GM10847 (cell line): ENCODE data around the gene MAPK8IP1.

ENCODE experiments used
- POLR2A ChIP-seq: IDR thresholded peaks from 2 replicates; pipeline ENCODE4 v1.6.1; 2011; ENCODE audit not compliant: insufficient read length; ENCODE audit errors: extremely low read depth

MAPK8IP1 gene

GRCh38 chr11:45879803-45880686 is 5.4 kb upstream of the MAPK8IP1 start:
- TF ChIP-seq POLR2A = no peak

DNA sequence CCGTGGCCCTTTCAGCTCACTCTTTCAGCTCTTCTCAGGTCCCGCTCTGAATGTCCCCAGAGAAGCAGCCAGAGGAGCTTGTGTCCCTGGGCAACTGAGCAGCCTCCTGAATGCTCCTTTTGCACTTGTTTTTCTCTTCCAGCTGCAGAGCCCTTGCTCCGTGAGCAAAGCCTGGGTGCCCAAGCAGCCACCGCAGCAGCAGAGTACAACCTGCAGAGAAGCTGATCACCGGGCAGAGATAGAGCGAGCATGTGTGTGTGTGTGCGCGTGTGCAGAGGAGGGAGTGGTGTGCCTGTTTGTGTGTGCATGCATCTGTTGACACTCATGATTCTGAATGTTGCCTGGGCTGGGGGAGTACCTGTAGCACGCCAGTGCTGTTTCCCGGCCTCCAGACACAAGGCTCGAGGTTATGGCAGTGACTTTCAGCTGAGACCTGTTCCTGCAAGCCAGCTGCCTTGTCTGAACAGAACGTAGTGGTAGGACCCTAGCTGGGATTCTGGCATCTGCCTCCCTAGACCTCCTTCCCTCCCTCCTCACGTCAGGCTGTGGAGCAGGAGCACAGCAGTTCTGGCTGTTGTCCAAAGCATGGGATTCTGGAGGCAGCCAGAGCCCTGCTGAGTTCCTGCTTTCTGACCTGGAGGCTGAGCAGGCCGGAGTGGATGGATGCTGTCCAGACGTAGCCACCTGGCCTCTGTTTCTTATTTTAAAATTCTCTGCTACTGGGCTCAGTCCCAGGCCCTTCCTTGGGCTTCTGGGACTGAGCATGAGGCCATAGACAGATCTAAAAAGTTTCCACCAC is 4.5 kb upstream of the MAPK8IP1 start:
- TF ChIP-seq POLR2A = no peak

GRCh38 chr11:45881708-45882368 is 3.6 kb upstream of the MAPK8IP1 start:
- TF ChIP-seq POLR2A = no peak

- TF ChIP-seq POLR2A = no peak
These were observed 760 bp upstream of the MAPK8IP1 start for GRCh38 chr11:45884596-45885185.

GRCh38 chr11:45885921-45886721 is 670 bp downstream of the MAPK8IP1 start:
- no peak for TF ChIP-seq POLR2A

GRCh38 chr11:45886816-45887520 is 1.5 kb downstream of the MAPK8IP1 start:
- TF ChIP-seq POLR2A = no peak

DNA sequence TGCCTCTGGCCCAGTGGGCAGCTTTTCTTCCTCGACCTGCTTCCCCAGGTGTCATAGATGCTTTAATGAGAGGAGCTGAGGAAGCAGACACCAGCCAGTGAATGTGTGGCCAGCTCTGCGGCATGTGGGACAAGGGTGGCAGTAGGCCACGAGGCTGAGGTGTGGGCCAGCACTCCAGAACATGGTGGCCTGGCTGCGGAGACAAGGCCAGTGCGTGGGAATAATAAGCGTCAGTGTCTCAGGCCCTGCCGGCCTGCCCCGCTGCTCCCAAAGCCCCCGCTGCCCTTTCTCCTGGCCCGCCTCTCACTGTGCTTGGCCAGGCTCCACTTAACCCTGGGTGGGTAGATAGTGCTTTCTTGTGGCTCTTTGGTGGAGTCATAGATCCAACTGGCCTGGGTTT is 2.1 kb downstream of the MAPK8IP1 start:
- TF ChIP-seq POLR2A = no peak

DNA sequence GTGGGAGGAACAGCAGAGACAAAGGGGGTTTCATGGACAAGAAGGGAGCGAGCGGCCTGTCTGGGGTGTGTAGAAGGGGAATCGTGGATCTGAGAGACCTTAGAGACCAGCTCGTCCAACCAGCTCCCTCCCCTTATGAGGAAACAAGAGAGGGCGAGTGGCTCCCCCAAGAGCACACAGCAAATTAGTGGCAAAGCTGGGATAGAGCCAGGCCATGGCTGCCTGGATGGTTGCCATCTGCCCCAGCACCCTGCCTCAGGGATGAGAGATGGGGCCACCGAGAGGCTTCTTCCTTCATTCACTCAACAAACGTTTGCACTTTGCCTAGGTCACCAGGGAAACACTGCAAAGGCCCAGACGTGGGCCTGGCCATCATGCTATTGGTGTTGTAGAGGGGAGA is 4.1 kb downstream of the MAPK8IP1 start:
- no peak for TF ChIP-seq POLR2A

GRCh38 chr11:45889966-45890365 is 4.5 kb downstream of the MAPK8IP1 start:
- TF ChIP-seq POLR2A = no peak

- no peak for TF ChIP-seq POLR2A
These were observed 5.6 kb downstream of the MAPK8IP1 start for GRCh38 chr11:45890886-45891550.

DNA sequence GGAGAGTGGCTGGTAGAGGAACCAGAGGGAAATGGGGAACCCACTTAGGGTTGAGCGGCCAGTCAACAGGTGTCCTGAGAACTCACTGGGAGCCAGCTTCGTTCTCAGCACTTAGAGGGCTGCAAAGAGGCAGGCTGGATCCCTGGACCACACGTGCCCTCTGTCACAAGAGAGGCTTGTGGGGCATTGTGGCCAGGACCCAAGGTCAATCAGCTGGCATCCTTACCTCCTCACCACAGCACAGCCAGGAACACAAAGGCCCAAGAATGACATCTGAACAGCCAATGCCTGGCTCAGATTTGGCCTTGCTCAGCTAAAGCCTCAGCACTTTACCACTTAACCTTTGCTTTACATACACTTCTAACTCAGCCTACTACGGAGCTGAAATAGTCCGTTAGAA is 7.4 kb downstream of the MAPK8IP1 start:
- TF ChIP-seq POLR2A = no peak

- no peak for TF ChIP-seq POLR2A
These were observed 9.2 kb downstream of the MAPK8IP1 start for GRCh38 chr11:45894555-45895247.
